GM12878 (cell line): ENCODE measurements around the gene CEP89.

Source experiments
- CTCF ChIP-seq, 3 experiments: IDR thresholded peaks in 2 of 3; conservative IDR thresholded peaks in 1 of 3; 2 replicates each; pipeline ENCODE4 v1.5.1; 2011; ENCODE audit warnings: low read depth in 3 of 3, low read length in 3 of 3, mild to moderate bottlenecking in 3 of 3, control low read depth in 2 of 3, moderate library complexity in 2 of 3, inconsistent platforms in 1 of 3, mixed read lengths in 1 of 3; ENCODE audit not compliant: control insufficient read depth in 2 of 3, insufficient read depth in 1 of 3; ENCODE audit errors: extremely low read depth in 1 of 3
- NRF1 ChIP-seq: conservative IDR thresholded peaks from 2 replicates; pipeline ENCODE4 v1.6.1; 2011; ENCODE audit warnings: mild to moderate bottlenecking, low read depth, low read length, improper control_type of control experiment
- SP1 ChIP-seq: IDR thresholded peaks from one replicate; pipeline ENCODE4 v1.6.1; 2011; ENCODE audit warnings: low read depth, low read length
- SREBF1 ChIP-seq: IDR thresholded peaks from 2 replicates; pipeline ENCODE4 v1.6.1; 2012; ENCODE audit warnings: mild to moderate bottlenecking, low read length
- SUPT20H ChIP-seq: IDR thresholded peaks from 2 replicates; pipeline ENCODE4 v1.6.1; 2011; ENCODE audit warnings: low read depth, mild to moderate bottlenecking, low read length, moderate library complexity, borderline replicate concordance; ENCODE audit not compliant: control insufficient read depth
- ZNF384 ChIP-seq: IDR thresholded peaks from 2 replicates; pipeline ENCODE4 v1.6.1; 2012; ENCODE audit warnings: low read depth, mild to moderate bottlenecking, low read length, improper control_type of control experiment, borderline replicate concordance

GRCh38 chr19:32869369-32869965 is 102.3 kb downstream of the CEP89 start, which contains the start of gene SLC7A9:
- TF ChIP-seq CTCF (IDR thresholded peaks at IDR 0.05 in 2 of 3, conservative IDR thresholded peaks at IDR 0.05 in 1 of 3; ENCODE audit: control insufficient read depth in 2 of 3, extremely low read depth in 1 of 3, insufficient read depth in 1 of 3, low read depth in 3 of 3, low read length in 3 of 3) (no peak), NRF1 (no peak), SUPT20H (no peak), SP1 (no peak), SREBF1 (no peak), ZNF384 (no peak)
